COR-L47 (cell line): ENCODE measurements around the gene SMARCA2.
A peak's percentile ranks its signal among the peaks of the same experiment; 100 is the strongest.

ENCODE experiments used
- DNase-seq: peaks from one replicate; lab custom pipeline; 2025; lab: John Stamatoyannopoulos, UW

The SMARCA2 gene

GRCh38 chr9:2174306-2174705 is 159.2 kb downstream of the SMARCA2 start:
- no peak for DNase-seq

- no peak for DNase-seq
These were observed 159.8 kb downstream of the SMARCA2 start for GRCh38 chr9:2174911-2175310.

- no peak for DNase-seq
These were observed 162.0 kb downstream of the SMARCA2 start for GRCh38 chr9:2177121-2177520.

- no peak for DNase-seq
These were observed 163.0 kb downstream of the SMARCA2 start for GRCh38 chr9:2178034-2178734.

GRCh38 chr9:2179567-2179966 is 164.4 kb downstream of the SMARCA2 start:
- DNase-seq = peak; percentile 24

GRCh38 chr9:2180154-2180553 is 165.0 kb downstream of the SMARCA2 start:
- peak; percentile 31 for DNase-seq

GRCh38 chr9:2180704-2181103 is 165.6 kb downstream of the SMARCA2 start:
- no peak for DNase-seq

- DNase-seq = peak; percentile 31
These were observed 166.6 kb downstream of the SMARCA2 start for GRCh38 chr9:2181792-2182191.

GRCh38 chr9:2190939-2191608 is 175.9 kb downstream of the SMARCA2 start:
- DNase-seq = no peak

GRCh38 chr9:2191609-2191972 is 176.4 kb downstream of the SMARCA2 start:
- DNase-seq = no peak

GRCh38 chr9:2192356-2192979 is 177.3 kb downstream of the SMARCA2 start:
- no peak for DNase-seq

GRCh38 chr9:2193552-2193951 is 178.4 kb downstream of the SMARCA2 start:
- no peak for DNase-seq

- DNase-seq = no peak
These were observed 180.1 kb downstream of the SMARCA2 start for GRCh38 chr9:2195211-2195610.

- DNase-seq = no peak
These were observed 181.6 kb downstream of the SMARCA2 start for GRCh38 chr9:2196757-2197156.

GRCh38 chr9:2198956-2199635 is 183.9 kb downstream of the SMARCA2 start:
- DNase-seq = no peak

GRCh38 chr9:2199999-2200796 is 185.1 kb downstream of the SMARCA2 start:
- no peak for DNase-seq

GRCh38 chr9:2208465-2208864 is 193.3 kb downstream of the SMARCA2 start:
- DNase-seq = no peak

GRCh38 chr9:2208991-2209390 is 193.8 kb downstream of the SMARCA2 start:
- DNase-seq = no peak

- DNase-seq = no peak
These were observed 194.3 kb downstream of the SMARCA2 start for GRCh38 chr9:2209400-2209799.

- DNase-seq = no peak
These were observed 195.1 kb downstream of the SMARCA2 start for GRCh38 chr9:2210201-2210600.

- DNase-seq = no peak
These were observed 198.8 kb downstream of the SMARCA2 start for GRCh38 chr9:2213830-2214468.
